Tibial artery (tissue), 4 donors: Measurements from ENCODE around the gene MYOF.

Experiments
- DNase-seq, 2 donors: peaks; one replicate each; pipeline ENCODE4 v3.0.0-alpha.2; 2019
- H3K27ac ChIP-seq, 2 donors: fragments of 200-600 bp; sonication (generic) in 1 of 2; 1 replicate in 1 of 2; 2 replicates in 1 of 2; pipeline ENCODE4 v1.5.1; 2018 to 2019; ENCODE audit warnings: mild to moderate bottlenecking in 1 of 2
- H3K27me3 ChIP-seq, 2 donors: fragments of 200-600 bp; sonication (generic) in 1 of 2; one replicate each; pipeline versions ENCODE4 v1.5.1 to v1.6.0; 2016 to 2019
- H3K36me3 ChIP-seq, 3 donors: fragments of 200-600 bp; sonication (generic) in 2 of 3; one replicate each; pipeline ENCODE4 v1.5.1; 2016 to 2019; ENCODE audit warnings: mild to moderate bottlenecking in 2 of 3
- H3K4me1 ChIP-seq, 4 donors: fragments of 200-600 bp; sonication (generic) in 2 of 4; 1 replicate in 3 of 4; 2 replicates in 1 of 4; pipeline ENCODE4 v1.5.1; 2016 to 2019
- H3K4me3 ChIP-seq, 2 donors: fragments of 200-600 bp; sonication (generic) in 1 of 2; 1 replicate in 1 of 2; 2 replicates in 1 of 2; pipeline ENCODE4 v1.5.1; 2018 to 2019; ENCODE audit warnings: mild to moderate bottlenecking in 2 of 2
- H3K9me3 ChIP-seq, 3 donors: fragments of 200-600 bp; sonication (generic) in 1 of 3; one replicate each; pipeline ENCODE4 v1.5.1; 2016 to 2019
- CTCF ChIP-seq, 2 experiments: fragments of 200-600 bp in 1 of 2; fragments of 450-650 bp in 1 of 2; IDR thresholded peaks; one replicate each; pipeline ENCODE4 v1.5.1; 2017 to 2019; ENCODE audit warnings: antibody characterized with exemption in 2 of 2, mild to moderate bottlenecking in 1 of 2, moderate library complexity in 1 of 2
- intact Hi-C: fragments of 100-400 bp; cut with DNase I; formaldehyde crosslinking; loops from one replicate; pipeline ENCODE4 v1.15.0; 2023; ENCODE audit warnings: low total_unique reads

Gene MYOF

DNA sequence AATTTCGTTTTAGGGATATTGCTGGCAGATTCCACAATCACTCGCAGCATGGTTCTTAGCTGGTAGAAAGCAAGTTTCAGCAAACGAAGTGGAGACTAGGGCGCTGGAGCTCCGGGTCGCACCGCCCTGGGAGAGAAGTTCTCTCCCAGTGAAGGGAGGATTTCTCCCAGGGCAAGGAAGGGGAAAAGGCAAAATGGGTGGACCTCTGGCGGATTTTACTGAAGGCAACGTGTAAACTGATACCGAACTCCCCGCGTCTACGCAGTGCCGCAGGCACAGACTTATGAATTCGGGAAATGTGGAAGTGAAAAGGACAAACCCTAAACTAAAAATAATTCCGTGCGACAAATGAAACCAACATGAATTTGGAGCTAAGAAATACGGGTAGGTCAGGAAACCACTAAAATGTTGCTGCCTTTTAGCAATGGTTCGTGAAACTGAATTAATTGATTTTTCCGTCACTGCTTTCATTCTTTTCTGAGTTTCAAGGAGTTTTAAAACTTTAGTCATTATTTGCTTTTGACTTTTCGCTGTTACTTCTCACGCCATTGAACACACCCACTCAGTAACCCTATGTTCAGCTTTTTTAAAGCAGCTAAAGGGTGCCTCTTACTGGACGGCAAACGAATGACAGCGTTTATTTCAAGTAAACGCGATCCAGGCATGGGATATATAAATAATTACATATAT, at the start of gene MYOF:
MYOF (minus strand) TSS at position 190 of the 690 bp plus-strand sequence; CDS start at position 50, 140 bp downstream.
- peak; percentile 58 to 73 for TF ChIP-seq CTCF (IDR thresholded peaks at IDR 0.05)

DNA sequence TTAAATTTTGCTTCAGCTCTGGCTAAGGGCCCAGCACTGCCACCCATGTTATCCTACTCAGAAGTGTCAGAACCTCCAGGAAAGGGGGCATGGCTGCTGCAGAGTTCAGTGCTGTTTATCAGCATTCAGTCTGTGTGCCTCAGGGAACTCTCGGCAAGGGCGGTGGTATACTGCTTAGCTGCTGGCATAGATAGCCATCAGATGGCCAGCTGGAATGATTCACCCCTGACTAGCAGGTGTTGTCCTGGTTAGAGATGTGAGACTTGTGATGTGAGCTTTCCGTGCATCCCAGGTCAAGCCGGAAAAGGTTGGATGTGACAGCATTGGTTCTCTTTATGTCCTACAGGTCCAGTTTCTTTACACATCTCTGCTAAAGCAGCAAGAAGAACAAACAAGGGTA, 36.4 kb upstream of the MYOF start:
- TF ChIP-seq CTCF (IDR thresholded peaks at IDR 0.05), result no peak
- no peak for DNase-seq
- Histone ChIP-seq H3K9me3 (no peaks in the 10 kb centered on the region), H3K27me3 (no peaks in the 10 kb centered on the region), H3K27ac (no peak overlapping the region), H3K36me3 (no peaks in the 10 kb centered on the region), H3K4me3 (no peak overlapping the region), H3K4me1 (peaks cover 0 to 23% (median 14%) of the 10 kb centered on the region in 4 donors)
- intact Hi-C loops, result no loop called here

More for the DNA sequence above, at the start of gene MYOF:
- Histone ChIP-seq H3K9me3 (no peaks in the 10 kb centered on the region), H3K36me3 (no peaks in the 10 kb centered on the region), H3K4me1 (peaks cover 0 to 44% (median 17%) of the 10 kb centered on the region in 4 donors), H3K4me3 (peak within 1 kb of the TSS; percentile 59 to 64), H3K27me3 (no peaks in the 10 kb centered on the region), H3K27ac (peak within 1 kb of the TSS; percentile 89 to 92)
- intact Hi-C loops, result loop anchor here (2.0 to 5.0 kb wide), 2 partner anchors 55 to 107 kb away; no protein-coding TSS in a partner anchor
- DNase-seq, result peak; percentile 73 to 84

DNA sequence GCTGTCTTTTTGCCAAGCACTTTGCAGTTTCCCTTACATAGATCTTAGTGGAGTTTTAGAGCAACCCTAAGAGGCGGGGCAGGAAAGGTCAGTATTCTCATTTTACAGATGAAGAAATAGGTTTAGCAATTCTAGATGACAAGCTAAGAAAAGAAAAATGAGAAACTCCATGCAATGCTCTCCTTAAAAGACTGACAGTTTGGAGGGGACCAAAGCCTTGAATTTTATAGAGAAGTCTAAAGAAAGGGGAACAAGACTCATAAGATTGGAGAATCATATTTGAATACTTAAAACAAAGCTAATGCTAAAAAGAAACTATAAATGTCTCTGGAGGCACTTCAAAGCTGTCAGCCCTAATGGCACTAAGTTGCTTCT, 33.9 kb upstream of the MYOF start:
- Histone ChIP-seq H3K36me3 (no peaks in the 10 kb centered on the region), H3K9me3 (no peaks in the 10 kb centered on the region), H3K27ac (peak overlapping the region; percentile 69 to 71), H3K4me1 (peaks cover 0 to 23% (median 14%) of the 10 kb centered on the region in 4 donors), H3K4me3 (no peak overlapping the region), H3K27me3 (no peaks in the 10 kb centered on the region)
- intact Hi-C loops, result no loop called here
- no peak for TF ChIP-seq CTCF (IDR thresholded peaks at IDR 0.05)
- DNase-seq, result no peak

DNA sequence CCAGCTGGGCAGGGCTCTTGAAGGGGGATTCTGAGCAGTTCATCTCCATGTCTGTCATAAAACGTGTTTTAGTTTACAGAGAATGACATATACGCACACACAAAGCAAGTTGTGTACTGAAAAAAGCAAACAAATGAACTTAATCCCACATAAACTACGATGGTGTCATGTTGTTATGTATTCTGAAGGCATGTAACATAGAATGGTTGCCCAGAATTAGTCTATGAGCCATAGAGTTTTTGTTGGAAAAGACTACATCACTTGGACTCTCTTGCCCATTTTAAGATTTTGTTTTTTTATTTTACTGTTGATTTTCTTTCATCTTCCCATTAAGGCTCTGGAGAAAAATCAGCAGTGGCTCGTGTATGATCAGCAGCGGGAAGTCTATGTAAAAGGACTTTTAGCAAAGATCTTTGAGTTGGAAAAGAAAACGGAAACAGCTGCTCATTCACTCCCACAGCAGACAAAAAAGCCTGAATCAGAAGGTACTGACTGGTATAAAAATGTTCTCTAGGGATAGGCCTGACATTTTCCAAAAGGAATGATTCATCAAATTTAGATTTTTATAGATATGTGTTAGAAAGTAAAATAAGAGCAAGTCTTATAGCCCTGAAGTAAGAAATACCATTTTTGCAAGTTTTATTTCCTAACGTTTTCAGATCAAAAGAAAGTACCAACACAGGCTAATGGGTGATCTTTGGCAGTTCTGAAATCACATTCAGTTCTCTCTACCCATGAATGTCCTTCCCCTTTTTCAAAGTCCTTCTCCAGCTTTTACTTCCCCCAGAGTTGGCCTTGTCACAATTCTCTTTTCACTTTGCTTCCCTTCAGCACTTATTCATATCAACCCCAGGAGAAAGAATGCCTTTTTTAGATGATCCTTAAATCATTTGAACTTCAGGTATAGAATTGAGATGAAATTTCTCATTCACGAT, 33.2 kb upstream of the MYOF start:
- H3K4me1 ChIP-seq, result peaks cover 0 to 23% (median 14%) of the 10 kb centered on the region in 4 donors
- H3K9me3 ChIP-seq, result no peaks in the 10 kb centered on the region
- TF ChIP-seq CTCF (IDR thresholded peaks at IDR 0.05), result no peak
- no peak for DNase-seq
- peak overlapping the region; percentile 69 to 71 for H3K27ac ChIP-seq
- H3K4me3 ChIP-seq, result no peak overlapping the region
- intact Hi-C loops, result no loop called here
- H3K27me3 ChIP-seq, result no peaks in the 10 kb centered on the region
- H3K36me3 ChIP-seq, result no peaks in the 10 kb centered on the region

DNA sequence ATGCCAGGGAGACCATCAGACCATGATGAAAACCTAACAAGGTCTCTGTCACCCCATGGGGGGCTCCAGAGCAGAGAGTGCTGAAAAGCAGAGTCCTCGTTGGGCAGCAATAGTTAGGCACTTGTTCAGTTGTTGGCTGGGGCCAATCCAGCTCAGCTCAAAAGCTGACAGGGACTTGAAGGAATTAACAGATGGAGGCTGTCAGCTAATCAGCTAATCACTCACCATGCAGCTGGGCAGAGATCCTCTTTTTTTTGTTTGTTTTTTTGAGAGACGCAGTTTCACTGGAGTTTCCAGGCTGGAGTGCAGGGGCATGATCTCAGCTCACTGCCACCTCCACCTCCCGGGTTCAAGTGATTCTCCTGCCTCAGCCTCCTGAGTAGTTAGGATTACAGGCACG, 32.4 kb upstream of the MYOF start:
- Histone ChIP-seq H3K27me3 (no peaks in the 10 kb centered on the region), H3K36me3 (no peaks in the 10 kb centered on the region), H3K4me3 (no peak overlapping the region), H3K27ac (peak overlapping the region; percentile 69 to 71), H3K9me3 (no peaks in the 10 kb centered on the region), H3K4me1 (peaks cover 0 to 23% (median 14%) of the 10 kb centered on the region in 4 donors)
- intact Hi-C loops, result no loop called here
- no peak for TF ChIP-seq CTCF (IDR thresholded peaks at IDR 0.05)
- DNase-seq, result no peak
